ENCODE data around the gene CPXM2. TPM values are rescaled to one million over a fixed set of nuclear protein-coding genes. Genes with fewer than 3 reads are reported as not detected.

Gene CPXM2
- total RNA-seq, 1 donor from 2014 or later: 4.6 TPM

GRCh38 chr10:123858077-123858681 is 33.4 kb downstream of the CPXM2 start:
- ATAC-seq: no peak
- intact Hi-C loops (cut with DNase I): no loop called here
- DNase-seq (ENCODE audit: missing footprints): no peak

GRCh38 chr10:123857616-123858015 is 34.0 kb downstream of the CPXM2 start:
- DNase-seq (ENCODE audit: missing footprints) (no peak), ATAC-seq (no peak)
- intact Hi-C loops (cut with DNase I): no loop called here

- ATAC-seq: no peak
- intact Hi-C loops (cut with DNase I): no loop called here
- DNase-seq (ENCODE audit: missing footprints): no peak
Measured at GRCh38 chr10:123855008-123855684, 36.5 kb downstream of the CPXM2 start.

GRCh38 chr10:123854498-123854897 is 37.1 kb downstream of the CPXM2 start:
- ATAC-seq: no peak
- intact Hi-C loops (cut with DNase I): no loop called here

GRCh38 chr10:123854003-123854402 is 37.6 kb downstream of the CPXM2 start:
- DNase-seq (ENCODE audit: missing footprints) (no peak), ATAC-seq (no peak)
- intact Hi-C loops (cut with DNase I): no loop called here

More at GRCh38 chr10:123854498-123854897, 37.1 kb downstream of the CPXM2 start:
- DNase-seq (ENCODE audit: missing footprints): no peak

- intact Hi-C loops (cut with DNase I): no loop called here
- DNase-seq (ENCODE audit: missing footprints) (no peak), ATAC-seq (no peak)
Measured at GRCh38 chr10:123852411-123852951, 39.1 kb downstream of the CPXM2 start.

GRCh38 chr10:123848564-123849457 is 42.8 kb downstream of the CPXM2 start:
- DNase-seq (ENCODE audit: missing footprints): no peak
- ATAC-seq: no peak
- intact Hi-C loops (cut with DNase I): no loop called here

GRCh38 chr10:123847686-123848432 is 43.7 kb downstream of the CPXM2 start:
- DNase-seq (ENCODE audit: missing footprints) (no peak), ATAC-seq (no peak)
- intact Hi-C loops (cut with DNase I): no loop called here

- no peak for ATAC-seq
- intact Hi-C loops (cut with DNase I): no loop called here
- no peak for DNase-seq (ENCODE audit: missing footprints)
Measured at GRCh38 chr10:123843835-123844234, 47.8 kb downstream of the CPXM2 start.

- no peak for ATAC-seq
Measured at GRCh38 chr10:123842692-123843385, 48.8 kb downstream of the CPXM2 start.

GRCh38 chr10:123841560-123841959 is 50.0 kb downstream of the CPXM2 start:
- no peak for DNase-seq (ENCODE audit: missing footprints)
- intact Hi-C loops (cut with DNase I): no loop called here

More at GRCh38 chr10:123842692-123843385, 48.8 kb downstream of the CPXM2 start:
- intact Hi-C loops (cut with DNase I): no loop called here
- DNase-seq (ENCODE audit: missing footprints): no peak

GRCh38 chr10:123841115-123841514 is 50.5 kb downstream of the CPXM2 start:
- DNase-seq (ENCODE audit: missing footprints) (no peak), ATAC-seq (no peak)
- intact Hi-C loops (cut with DNase I): no loop called here

More at GRCh38 chr10:123841560-123841959, 50.0 kb downstream of the CPXM2 start:
- ATAC-seq: no peak

- ATAC-seq: no peak
- intact Hi-C loops (cut with DNase I): no loop called here
Measured at GRCh38 chr10:123840714-123841113, 50.9 kb downstream of the CPXM2 start.

GRCh38 chr10:123838596-123839310 is 52.9 kb downstream of the CPXM2 start:
- no peak for ATAC-seq

More at GRCh38 chr10:123840714-123841113, 50.9 kb downstream of the CPXM2 start:
- no peak for DNase-seq (ENCODE audit: missing footprints)

GRCh38 chr10:123837756-123838155 is 53.9 kb downstream of the CPXM2 start:
- intact Hi-C loops (cut with DNase I): no loop called here
- DNase-seq (ENCODE audit: missing footprints) (no peak), ATAC-seq (no peak)

More at GRCh38 chr10:123838596-123839310, 52.9 kb downstream of the CPXM2 start:
- intact Hi-C loops (cut with DNase I): no loop called here
- no peak for DNase-seq (ENCODE audit: missing footprints)

GRCh38 chr10:123836418-123837145 is 55.0 kb downstream of the CPXM2 start:
- DNase-seq (ENCODE audit: missing footprints) (no peak), ATAC-seq (no peak)
- intact Hi-C loops (cut with DNase I): no loop called here

GRCh38 chr10:123835575-123835974 is 56.0 kb downstream of the CPXM2 start:
- ATAC-seq: no peak
- DNase-seq (ENCODE audit: missing footprints): no peak
- intact Hi-C loops (cut with DNase I): no loop called here
